Activated naive CD4-positive, alpha-beta T cell treated with Interleukin-2 at 50 U/mL for 16 hours (primary cell): ENCODE results near the gene PADI2.

Source experiments
- DNase-seq: peaks from one replicate; pipeline ENCODE4 v3.0.0-alpha.2; 2020

Gene PADI2

DNA sequence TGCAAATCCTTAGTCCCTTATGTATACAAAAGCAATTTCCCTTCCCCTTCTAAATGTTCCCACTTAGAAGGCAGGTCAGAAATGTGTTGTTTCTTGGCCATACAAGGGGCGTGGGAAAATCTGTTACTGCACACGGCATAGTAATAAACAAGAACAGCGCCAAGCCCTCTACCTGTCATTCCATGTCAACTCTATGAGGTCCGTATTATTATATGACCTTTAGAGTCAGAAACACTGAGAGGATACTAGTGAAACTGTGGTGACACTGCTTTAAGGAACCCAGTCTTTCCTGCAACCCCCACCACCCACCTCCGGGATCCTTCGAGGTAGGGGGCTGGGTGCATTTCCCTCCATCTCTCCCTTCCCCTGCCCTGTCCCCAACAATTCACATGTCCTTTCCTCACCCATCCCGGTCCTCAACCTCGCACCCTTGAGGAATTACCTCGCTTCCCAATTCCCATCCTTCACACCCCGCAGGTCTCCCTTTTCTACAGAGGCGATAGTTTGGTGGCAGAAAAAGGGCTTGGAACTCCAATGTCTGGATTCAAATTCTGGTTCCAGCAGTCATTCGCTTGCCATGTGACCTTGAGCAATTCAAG lies 66.1 kb downstream of the PADI2 start:
- DNase-seq: no peak

- DNase-seq: no peak
Measured at GRCh38 chr1:17052641-17053040, 66.6 kb downstream of the PADI2 start.

- no peak for DNase-seq
Measured at GRCh38 chr1:17052038-17052437, 67.2 kb downstream of the PADI2 start.

- no peak for DNase-seq
Measured at GRCh38 chr1:17047924-17048323, 71.3 kb downstream of the PADI2 start.

- DNase-seq: no peak
Measured at GRCh38 chr1:17046334-17046657, 73.0 kb downstream of the PADI2 start.

DNA sequence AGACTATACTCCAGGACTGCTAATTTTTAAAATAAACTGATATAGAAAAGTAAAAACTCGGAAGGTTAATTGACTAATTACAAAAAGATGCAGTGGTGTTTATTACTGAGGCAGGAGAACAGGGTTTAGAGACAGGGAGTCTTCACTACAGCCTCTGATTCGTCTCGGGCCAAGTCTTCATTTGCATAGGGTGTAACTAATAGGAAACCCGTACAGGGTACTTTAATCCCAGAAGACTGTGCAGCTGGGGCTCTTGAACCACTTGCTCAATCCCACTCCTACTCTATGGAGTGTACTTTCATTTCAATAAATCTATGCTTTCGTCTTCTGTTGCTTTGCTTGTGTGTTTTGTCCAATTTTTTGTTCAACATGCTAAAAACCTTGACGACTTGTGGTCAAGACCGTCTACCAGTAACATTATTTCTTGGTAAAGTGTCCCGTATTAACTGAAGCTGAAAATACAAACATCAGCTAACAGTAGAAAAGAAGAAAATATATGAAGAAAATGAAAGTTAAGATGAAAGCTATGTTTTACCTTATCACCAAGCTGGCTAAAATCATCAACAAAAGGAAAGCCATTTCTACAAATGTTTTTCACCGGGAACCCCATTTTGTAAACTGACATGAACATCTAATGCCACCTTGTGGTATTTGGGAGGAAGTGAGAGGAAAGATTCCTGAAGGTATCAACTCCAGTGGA lies 73.5 kb downstream of the PADI2 start:
- no peak for DNase-seq

DNA sequence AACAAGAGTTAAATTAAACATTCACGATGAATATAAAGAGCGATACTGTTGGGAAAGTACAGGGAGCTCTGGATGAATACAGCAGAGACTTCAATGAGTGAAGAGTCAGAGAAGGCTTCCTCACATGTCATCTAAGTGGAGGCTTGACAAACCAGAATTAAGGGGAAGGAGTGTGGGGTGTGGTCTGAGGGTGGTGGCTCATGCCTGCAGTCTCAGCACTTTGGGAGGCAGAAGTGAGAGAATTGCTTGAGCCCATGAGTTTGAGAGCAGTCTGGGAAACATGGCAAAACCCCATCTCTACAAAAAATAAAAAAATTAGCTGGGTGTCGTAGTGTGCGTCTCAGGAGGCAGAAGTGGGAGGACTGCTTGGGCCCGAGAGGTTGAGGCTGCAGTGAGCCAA lies 74.1 kb downstream of the PADI2 start:
- no peak for DNase-seq

DNA sequence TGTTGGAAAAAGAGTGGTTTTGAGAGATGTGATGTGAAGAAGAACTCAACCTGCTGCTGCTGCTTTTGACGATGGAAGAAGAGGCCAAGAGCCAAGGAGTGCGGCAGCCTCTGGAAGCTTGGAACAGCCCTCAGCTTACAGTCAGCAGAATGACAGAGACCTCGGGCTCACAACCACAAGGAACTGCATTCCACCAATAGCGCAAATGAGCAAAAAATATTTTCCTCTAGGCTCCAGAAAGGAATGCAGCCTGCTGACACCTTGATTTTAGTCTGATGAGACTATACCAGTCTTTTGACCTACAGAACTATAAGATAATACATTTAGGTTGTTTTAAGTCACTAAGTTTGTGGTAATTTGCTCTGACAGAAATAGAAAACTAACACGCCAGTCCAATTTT lies 75.6 kb downstream of the PADI2 start:
- no peak for DNase-seq

GRCh38 chr1:17040135-17040534 lies 79.1 kb downstream of the PADI2 start:
- no peak for DNase-seq

- DNase-seq: no peak
Measured at GRCh38 chr1:17039522-17039921, 79.7 kb downstream of the PADI2 start.

DNA sequence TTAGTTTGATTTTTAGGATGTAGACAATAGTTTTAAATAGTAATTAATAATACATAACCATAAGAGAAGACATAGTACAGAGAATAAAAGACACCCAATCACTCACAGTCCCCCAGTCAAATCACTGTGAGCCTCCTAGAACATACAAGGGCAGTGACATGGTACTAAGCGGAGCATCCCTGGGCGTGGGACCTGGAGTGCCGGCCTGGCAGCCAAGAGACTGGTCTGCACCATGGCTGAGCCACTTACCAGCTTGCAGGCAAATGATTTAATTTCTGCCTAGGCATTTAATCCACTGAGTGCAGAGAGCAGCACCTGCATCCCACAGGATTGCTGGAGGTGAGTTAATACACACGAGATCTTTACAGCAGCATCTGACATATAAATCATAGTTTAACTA lies 85.8 kb downstream of the PADI2 start:
- no peak for DNase-seq

GRCh38 chr1:17032741-17033140 lies 86.5 kb downstream of the PADI2 start:
- no peak for DNase-seq

DNA sequence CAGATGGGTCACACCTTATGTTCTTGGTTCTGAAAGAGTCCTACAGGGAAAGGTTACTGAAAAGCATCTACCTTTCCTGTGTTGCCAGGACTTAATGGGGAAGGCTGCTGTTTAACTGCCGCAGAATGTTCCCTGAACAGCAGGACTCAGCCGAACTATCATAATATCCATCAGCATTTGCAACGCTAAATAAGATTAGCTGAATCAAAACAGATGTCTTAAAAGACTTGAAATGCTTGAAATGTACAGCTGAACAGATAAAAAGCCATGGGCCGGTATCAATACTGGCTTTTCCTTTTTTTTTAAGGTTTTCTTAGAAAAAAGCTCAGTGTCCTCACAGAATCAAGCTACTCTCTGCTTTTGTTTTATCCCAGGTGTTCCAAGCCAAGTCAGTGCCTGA lies 87.8 kb downstream of the PADI2 start:
- no peak for DNase-seq

DNA sequence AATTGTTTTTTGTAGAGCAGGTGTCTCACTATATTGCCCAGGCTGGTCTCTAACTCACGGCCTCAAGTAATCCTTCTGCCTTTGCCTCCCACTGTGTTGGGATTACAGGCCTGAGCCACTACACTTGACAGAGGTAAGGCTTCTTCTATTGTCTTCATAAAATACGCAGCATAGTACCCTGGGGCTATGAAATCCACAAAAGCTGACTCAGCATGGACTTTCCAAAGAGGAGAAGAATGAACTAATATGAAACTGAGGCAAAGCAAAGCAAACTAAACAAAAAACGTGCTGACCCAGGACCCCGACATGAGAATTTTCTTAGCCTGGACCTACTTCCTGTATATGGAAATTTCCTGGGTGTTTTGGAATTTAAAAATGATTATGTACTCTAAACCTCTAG lies 89.0 kb downstream of the PADI2 start:
- DNase-seq: no peak

GRCh38 chr1:17028662-17029188 lies 90.5 kb downstream of the PADI2 start:
- DNase-seq: no peak

- no peak for DNase-seq
Measured at GRCh38 chr1:17027900-17028299, 91.4 kb downstream of the PADI2 start.

- no peak for DNase-seq
Measured at GRCh38 chr1:17027403-17027802, 91.8 kb downstream of the PADI2 start.

DNA sequence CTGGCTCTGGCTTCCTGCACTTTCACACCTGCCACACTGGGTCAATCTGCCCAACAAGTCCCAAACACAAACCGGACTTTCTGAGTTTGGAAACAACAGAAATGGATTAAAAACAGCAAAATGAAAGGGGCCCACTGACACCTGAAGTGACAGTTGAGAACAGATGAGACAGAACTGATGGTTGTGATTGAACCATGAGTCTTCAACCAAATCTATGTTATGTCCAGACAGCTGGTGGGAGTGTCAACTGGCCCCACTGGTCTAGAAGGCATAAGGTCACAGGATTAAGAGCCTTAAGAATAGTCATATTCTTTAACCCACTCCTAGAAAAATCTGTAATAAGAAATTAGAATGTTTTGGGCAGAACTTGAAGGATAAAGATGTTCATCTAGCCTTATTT lies 94.5 kb downstream of the PADI2 start:
- DNase-seq: no peak

DNA sequence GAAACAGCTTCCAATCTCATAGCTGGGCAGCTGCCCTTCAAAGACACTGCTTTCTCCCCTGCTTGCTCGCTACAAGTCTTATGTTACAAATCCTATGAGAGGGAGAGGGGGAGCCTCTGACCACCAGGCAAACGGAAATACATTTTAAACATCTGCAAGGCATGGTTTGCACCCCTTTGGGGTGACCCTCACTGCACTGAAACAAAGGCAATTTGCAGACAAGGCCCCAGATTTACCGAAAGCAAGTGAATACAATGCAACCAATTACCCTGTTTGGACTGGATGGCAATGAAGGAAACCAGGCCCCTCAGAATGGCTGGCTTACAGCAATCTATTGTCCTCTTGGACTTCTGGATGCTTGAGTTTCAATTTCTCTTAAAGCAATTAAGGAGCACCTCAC lies 95.7 kb downstream of the PADI2 start:
- no peak for DNase-seq

GRCh38 chr1:17023102-17023501 lies 96.1 kb downstream of the PADI2 start:
- DNase-seq: no peak

- DNase-seq: no peak
Measured at GRCh38 chr1:17021896-17022295, 97.4 kb downstream of the PADI2 start.

- no peak for DNase-seq
Measured at GRCh38 chr1:17020502-17020901, 98.7 kb downstream of the PADI2 start.

- DNase-seq: no peak
Measured at GRCh38 chr1:17018849-17019248, 100.4 kb downstream of the PADI2 start.

GRCh38 chr1:17017435-17017834 lies 101.8 kb downstream of the PADI2 start:
- DNase-seq: no peak
